ENCODE measurements around the gene SERTAD1.
A peak's percentile ranks its signal among the peaks of the same experiment; 100 is the strongest.
"Not testable (repeated sequence)": the region's sequence is repeated elsewhere in the genome, so short reads cannot be mapped to it uniquely, and the experiment has no call there.

The SERTAD1 gene

DNA sequence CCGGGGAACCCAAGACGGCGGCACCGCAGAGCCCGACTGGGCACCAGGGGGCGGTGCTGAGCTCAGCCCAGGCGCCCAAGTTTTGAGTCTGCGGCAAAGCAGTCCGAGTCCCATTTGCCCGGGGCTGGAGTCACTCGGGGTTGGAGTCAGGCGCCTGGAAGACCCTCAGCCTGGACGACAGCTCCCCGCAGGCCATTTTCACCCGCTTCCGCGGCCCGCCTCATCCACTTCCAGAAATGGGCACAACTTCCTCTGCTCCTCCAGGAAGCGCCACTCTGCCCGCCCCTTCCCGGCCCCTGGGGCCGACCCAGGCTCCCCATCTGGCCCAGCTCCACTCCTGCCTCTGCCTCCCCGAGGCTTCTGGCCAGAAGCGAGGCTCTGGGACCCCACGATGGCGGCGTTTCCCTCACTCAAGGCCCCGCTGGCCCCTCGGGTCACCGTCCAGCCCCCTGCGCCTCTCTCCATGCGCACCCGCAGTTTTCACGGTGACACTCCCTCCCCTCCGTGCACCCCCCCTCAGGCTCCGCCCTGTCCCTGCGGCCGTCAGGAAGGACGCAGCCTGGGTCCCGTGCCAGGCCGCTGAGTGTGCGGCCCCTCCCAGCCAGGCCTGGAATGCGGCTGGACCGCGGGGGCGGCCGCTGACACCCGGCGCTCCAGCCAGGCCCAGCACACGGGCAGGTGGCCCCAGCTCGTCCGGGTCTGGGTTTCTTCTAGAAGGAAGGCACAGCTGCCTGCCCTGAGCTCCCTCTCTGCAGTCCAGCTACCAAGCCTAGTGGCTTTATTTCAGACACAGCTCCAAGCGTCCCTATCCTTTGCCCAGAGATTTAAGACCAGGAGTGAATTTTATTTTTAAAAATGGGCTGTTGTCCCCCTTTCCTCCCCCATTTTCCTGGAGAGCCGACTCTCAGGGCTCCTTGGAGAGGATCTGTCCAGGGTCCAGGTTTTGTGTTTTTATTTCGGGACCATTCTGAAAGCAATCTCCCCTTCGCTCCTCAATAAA is 4.7 kb downstream of the SERTAD1 start:
- DNase-seq, result peak; percentile 81 to 83

GRCh38 chr19:40420451-40420765 is 5.4 kb downstream of the SERTAD1 start:
- DNase-seq, result no peak

- DNase-seq, result no peak
These were observed 6.0 kb downstream of the SERTAD1 start for GRCh38 chr19:40419780-40420179.

DNA sequence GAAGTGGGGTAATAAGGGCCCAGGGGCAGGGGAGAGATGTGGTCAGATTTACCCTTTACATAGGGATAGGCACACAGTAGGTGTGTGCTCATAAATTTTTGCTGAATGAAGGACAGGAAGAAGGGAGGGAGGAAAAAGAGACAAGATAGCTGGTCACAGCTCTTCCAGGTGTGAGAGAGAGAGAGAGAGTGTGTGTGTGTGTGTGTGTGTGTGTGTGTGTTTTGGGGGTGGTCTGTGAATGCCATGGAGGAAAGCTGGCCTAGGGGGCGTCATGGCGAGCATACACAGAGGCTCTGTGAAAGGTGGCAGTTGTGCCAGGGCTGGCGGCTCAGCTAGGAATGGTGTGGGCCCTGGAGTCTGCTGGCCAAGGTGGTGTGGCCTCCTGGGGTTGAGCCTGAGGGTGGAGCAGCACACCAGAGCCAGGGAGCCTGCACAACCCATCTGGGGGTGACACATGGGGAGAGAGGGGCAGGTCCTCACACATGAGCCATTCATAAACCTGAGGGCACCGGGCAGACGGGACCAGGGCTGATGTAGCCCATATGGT is 6.7 kb downstream of the SERTAD1 start:
- no peak for DNase-seq

DNA sequence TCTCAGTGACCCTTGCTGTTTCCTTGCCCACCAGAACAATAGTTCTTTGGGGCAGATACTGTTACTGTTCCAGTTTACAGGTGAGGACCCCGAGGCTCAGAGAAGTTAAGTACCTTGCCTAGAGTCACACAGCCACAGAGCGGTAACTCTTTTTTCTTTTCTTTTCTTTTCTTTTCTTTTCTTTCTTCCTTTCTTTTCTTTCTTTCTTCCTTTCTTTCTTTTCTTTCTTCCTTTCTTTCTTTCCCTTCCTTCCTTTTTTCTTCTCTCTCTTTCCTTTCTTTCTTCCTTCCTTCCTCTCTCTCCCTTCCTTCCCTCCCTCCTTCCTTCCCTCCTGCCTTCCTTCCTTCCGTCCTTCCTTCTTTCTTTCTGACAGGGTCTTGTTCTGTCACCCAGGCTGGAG is 7.8 kb downstream of the SERTAD1 start:
- DNase-seq, result no peak

- no peak for DNase-seq
These were observed 8.2 kb downstream of the SERTAD1 start for GRCh38 chr19:40417643-40417981.

DNA sequence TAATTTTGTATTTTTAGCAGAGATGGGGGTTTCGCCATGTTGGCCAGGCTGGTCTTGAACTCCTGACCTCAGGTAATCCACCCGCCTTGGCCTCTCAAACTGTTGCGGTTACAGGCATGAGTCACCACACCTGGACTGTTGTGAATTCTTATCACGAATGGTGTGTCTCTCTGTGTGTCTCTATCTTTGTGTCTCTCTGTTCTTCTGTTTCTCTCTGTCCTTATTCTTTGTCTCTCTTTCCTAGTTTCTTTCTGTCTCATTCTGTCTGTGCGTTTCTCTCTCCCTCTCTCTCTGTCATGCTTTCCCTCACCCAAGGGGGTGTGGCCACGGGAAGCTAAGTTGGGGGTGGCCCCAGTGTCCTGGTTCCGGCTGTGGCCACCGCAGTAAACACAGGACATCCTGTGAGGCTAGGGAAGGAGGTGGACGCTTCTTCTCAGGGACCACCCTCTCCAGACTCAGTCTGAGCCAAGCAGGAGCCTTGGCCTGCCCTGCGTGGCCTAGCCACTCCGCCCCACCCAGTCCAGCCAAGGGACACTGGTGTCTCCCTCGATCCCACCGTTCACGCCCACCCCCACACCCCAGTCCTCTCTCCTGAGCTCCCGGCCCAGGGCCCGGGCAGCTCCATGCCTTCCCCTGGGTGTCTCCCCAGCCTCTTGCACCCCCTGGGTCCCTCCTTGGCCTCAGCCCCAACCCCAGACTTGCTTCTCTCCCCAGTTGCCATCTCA is 8.7 kb downstream of the SERTAD1 start:
- no peak for DNase-seq

DNA sequence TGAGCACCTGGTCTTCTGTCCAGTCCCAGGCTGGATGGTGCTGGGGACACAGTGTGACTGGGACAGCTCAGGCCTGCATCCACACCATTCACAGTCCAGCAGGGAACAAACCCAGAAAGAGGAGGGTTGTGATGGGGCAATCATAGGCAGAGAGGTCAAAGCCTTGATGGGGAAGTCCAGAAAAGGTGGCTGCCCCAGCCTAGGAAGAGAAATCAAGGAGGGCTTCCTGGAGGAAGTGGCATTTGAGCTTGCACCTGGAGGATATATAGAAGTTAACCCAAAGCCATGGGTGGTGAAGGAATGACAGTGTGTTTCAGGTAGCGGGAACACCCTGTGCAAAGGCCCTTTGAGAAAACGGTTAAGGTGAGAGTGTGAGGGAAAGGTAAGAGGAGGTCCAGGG is 10.0 kb downstream of the SERTAD1 start:
- no peak for DNase-seq

DNA sequence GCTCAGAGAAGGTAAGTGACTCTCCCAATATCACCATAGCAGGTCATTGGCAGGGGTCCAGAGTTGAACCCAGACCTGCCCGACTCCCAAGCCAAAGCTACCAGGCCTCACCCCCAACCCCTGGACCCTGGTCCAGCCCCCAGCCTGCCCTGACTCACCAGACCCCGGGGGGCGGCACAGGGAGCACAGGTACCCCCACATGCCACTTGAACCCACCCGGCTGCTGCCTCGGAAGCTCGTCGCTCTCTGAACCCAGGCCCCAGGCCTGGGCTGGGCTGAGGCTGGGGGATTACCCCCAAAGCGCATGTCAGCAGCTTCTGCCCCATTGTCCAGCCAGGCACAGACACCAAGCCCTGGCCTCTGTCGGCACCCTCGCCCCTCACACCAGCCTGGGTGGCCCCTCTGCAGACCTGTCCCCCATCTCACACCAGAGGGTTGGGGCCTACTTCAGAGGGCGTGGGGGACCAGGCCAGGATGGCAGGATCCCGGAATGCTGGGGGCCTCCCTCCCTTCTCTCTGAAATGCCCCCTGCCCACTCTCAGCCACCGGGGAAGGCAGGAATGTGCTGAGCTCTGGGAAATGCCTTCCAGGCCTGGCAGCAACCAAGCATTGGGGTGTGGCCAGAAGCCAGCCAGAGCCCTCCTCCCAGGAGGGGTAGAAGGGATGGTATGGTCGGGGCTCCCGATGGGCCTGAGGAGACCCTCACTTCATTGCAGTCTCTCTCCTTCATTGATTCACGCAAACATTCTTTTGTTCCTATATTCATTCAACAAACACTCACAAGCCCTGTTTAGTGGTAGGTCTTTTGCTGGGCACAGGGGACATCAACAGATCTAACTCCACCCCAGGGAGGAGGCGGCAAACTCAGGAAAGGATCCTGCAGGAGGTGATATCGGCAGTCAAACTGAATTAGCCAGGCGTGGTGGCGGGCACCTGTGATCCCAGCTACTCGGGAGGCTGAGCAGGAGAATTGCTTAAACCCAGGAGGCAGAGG is 11.0 kb downstream of the SERTAD1 start:
- no peak for DNase-seq

GRCh38 chr19:40413291-40413845 is 12.4 kb downstream of the SERTAD1 start, which contains the start of gene PRX:
TSS of gene PRX (minus strand) at chr19:40413378. CDS start at chr19:40407932, 5,446 bp downstream.
- no peak for DNase-seq

- DNase-seq, result no peak
These were observed 12.9 kb downstream of the SERTAD1 start for GRCh38 chr19:40412866-40413265.

DNA sequence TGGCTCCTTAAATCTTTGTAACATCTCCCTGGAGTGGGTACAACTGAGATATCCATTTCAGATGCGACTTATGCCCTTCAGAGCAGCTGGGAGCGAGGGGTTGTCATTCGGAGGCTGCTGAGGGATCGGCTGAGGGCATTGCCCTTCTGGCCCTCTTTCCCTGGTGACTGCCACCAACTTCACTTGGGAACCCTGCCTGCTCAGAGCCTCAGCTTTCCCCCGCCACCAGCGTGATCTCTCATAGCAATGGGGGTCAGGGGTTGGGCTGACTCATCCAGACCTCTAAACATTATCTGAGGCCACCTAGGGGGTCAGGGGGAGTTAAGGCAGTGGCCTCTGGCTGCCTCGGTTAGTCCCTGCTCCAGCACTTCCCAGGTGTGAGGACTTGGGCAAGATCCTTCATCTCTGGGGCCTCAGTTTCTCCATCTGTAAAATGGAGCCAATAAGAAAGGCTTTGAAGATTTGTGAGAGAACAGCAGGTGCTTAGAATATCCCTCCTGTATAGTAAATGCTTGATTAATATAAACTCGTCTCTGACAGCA is 13.8 kb downstream of the SERTAD1 start:
- no peak for DNase-seq

DNA sequence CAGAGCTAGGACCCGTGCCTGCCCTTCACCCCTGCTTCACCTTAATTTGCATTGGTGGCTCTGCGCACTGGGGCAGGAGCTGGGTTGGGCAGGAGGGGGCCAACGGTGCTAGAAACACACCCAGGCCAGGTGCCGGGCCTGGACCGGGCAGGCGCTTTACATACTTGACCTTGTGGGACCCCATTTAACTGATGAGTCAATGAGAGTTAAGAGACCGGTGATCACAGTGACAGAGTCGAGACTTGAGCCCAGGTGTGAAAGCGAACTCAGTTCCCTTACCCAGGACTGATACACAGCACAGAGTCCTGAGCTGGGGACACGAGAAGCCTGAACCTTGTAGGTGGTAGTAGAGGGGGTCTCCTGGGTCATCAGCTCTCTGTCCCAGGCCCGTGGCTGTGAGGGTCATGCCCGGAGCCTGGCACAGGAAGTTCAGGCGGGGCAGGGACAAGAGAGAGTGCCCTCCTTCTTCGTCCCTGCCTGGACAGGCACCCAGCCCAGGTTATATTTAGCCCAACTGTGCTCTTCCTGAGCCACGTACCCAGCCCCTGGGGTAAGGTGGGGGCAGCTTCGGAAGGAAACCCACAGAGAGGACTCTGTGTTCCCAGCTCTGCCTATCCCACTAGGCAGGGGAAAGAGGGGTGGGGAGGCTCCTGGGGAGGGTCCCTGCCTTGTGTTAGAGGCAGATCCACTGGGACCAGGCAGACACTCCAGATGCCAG is 14.5 kb downstream of the SERTAD1 start:
- no peak for DNase-seq

- no peak for DNase-seq
These were observed 15.8 kb downstream of the SERTAD1 start for GRCh38 chr19:40410030-40410389.

GRCh38 chr19:40408598-40408925 is 17.2 kb downstream of the SERTAD1 start:
- DNase-seq, result not testable (repeated sequence)

DNA sequence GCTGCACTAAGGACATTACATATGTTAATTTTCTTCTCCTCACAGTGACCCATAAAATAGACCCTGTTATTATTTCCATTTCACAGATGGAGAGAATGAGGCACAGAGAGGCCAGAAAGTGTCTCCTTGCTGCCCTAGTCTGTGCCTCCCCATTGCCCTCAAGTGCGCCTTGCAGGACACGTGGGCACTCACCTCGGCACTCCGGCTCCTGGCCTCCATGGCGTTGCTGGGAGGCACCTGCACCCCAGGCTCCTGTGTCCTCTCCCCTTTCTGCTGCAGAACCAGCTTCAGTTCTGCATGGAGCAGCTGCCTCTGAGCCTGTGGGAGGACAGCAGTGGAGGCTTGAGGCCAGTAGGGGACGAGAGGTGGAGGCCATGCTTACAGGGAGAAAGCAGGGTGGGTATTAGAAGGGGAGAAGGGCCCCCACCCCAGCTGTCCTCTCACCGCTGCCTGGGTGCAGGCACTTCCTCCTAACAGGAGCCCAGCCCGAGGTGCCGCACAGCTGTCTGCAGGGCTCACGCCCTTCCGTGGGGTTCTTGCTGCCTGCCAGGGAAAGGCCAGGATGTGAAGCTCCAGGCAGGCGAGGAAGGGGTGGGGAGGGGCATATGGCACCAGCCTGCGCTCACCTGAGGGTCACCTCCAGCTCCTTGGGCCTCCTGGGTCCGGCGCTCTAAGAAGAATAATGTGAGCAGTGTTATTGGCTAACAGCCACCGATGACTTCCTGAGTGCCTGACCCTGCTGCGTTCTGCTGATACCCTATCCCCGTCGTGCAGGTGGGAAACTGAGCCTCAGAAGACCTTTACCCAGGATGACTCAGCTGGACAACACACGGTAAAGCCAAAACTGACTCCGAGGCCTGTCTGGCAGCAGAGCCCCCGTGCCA is 17.8 kb downstream of the SERTAD1 start:
- no peak for DNase-seq

GRCh38 chr19:40403262-40403984 is 22.4 kb downstream of the SERTAD1 start:
- DNase-seq, result peak; percentile 23 to 28

DNA sequence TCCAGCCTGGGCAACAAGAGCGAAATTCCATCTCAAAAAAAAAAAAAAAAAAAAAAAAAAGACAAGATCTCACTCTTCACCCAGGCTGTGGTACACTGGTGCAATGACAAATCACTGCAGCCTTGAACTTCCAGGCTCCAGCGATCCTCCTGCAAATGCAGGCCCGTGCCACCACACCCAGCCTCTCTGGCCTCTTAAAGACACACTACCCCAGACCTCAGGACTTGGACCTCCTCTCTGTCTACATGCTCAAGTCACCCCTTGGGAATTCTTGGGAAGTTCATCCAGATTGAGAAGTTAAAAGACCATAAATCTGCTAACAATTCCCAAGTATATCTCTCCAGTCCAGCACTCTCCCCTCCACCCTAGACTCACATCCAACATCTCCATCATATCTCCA is 25.2 kb downstream of the SERTAD1 start:
- no peak for DNase-seq

GRCh38 chr19:40398417-40399131 is 27.2 kb downstream of the SERTAD1 start:
- DNase-seq, result peak in 1 of 2 experiments; percentile 20

All from NCI-H2081 (cell line).